CD4-positive, alpha-beta T cell treated with Interleukin-2 at 100 ng/mL for 4 hours (primary cell): ENCODE results near the gene GNL1.

ENCODE experiments used
- DNase-seq: peaks from one replicate; pipeline ENCODE4 v3.0.0-alpha.2; 2020; ENCODE audit warnings: low spot score

Gene GNL1

GRCh38 chr6:30556066-30556905, at the start of gene GNL1:
Gene GNL1 (minus strand): TSS chr6:30556489. CDS start chr6:30556203, 286 bp downstream.
- peak; percentile 98 for DNase-seq

GRCh38 chr6:30603961-30604360, 47.7 kb upstream of the GNL1 start:
- DNase-seq: no peak

DNA sequence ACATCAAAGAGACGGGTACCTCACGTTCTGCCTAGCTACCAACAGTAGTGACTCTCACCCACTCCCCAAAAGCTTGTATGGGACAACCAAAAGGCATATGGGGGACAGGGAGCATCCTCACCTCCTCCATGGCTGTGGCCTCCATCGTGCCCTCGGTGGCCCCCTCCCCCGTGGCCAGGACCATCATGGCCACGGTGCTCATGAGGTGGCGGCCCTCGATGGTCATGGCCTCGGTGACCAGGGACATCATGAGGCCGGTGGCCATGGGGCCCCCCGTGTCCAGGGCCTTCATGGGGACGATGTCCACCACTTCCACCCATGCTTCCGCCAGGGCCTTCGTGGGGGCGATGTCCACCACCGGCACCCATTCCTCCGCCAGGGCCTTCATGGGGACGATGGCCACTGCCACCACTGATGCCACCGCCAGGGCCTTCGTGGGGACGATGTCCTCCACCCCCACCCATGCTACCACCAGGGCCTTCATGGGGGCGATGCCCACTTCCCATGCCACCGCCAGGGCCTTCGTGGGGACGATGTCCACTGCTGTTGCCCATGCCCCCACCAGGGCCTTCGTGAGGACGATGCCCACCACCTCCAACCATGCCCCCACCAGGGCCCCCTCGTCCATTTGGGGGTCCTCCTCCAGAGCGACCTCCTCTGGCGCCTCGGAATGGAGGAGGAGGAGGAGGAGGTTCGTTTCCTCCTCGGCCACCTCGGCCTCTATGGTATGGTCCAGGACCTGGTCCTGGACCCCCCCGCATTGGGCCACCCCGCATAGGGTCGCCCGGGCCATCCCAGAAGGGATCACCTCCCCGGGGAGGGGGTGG, 45.7 kb upstream of the GNL1 start:
- DNase-seq: no peak

GRCh38 chr6:30601436-30601814, 45.1 kb upstream of the GNL1 start:
- DNase-seq: no peak

DNA sequence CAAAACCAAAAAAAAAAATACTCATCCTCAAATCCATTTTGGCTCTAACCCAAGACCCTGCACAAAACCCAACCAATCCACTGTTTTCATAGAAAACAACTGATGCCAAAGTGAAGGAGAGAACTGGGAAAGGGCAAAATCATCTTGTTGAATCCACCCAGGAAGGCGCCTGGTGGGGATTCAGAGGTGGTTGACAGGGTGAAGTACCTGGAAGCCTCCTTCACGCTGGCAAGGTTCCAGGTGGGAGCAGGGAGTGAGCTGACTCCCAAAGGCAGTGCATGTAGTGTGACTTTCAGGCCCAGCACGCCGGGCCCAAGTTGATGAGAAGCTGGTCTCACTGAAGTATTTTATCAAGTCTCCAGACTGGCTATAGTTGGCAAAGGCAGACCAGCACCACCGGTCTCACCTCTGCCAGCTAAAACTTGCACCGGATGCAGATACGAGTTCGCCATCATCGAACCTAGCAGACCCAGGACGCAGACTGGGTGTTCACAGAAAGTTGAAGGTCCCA, 44.2 kb upstream of the GNL1 start:
- DNase-seq: no peak

DNA sequence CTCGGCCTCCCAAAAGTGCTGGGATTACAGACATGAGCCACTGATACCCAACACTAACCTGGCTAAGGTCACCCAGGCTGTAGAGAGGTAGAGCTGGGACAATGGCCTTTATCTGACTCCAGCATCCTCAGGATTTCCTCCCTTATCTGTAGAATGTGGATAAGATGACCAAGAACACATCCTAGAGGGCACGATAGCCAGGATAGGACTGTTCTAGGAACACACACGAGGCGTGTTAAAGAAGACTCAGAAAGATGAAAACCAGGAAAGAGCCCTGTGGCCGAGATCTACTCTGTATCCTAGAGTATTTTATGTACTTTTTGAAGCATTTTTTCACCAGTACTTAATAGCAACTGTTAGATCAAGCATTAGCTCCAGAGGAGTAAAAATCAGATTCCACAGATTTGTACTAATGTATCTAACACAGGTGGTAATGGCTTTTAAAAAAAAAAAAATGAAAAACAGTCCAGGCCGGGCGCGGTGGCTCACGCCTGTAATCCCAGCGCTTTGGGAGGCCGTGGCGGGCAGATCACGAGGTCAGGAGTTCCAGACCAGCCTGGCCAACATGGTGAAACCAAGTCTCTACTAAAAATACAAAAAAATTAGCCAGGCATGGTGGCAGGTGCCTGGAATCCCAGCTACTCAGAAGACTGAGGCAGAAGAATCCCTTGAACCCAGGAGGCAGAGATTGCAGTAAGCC, 43.5 kb upstream of the GNL1 start:
- no peak for DNase-seq

GRCh38 chr6:30598912-30599624, 42.8 kb upstream of the GNL1 start:
- DNase-seq: no peak

DNA sequence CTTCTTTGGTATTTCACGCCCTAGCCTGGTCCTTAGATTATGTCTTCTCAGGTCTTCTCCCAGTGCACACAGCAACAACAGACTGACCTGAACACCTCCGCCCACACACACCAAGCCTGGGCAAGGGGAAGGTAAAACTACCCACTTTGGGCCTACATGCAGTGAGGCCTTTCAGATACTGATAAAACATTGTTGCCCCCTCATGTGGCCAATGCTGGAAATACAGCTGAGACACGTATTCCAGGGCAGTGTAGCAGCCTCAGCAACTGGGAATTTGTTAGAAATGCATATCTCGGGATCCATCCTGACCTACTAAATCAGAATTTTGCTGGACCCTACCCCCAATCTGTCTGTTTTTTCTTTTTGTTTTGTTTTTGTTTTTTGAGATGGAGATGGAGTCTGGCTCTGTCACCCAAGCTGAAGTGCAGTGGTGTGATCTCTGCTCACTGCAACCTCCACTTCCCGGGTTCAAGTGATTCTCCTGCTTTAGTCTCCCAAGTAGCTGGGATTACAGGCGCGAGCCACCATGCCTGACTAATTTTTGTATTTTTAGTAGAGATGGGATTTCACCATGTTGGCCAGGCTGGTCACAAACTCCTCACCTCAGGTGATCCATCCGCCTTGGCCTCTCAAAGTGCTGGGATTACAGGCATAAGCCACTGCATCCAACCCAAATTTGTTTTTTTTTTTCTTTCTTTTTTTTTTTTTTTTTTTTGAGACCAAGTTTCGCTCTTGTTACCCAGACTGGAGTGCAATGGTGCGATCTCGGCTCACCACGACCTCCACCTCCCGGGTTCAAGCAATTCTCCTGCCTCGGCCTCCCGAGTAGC, 41.2 kb upstream of the GNL1 start:
- DNase-seq: peak; percentile 85

- DNase-seq: no peak
Observed at GRCh38 chr6:30592287-30592686, 36.0 kb upstream of the GNL1 start.

GRCh38 chr6:30591008-30591407, 34.7 kb upstream of the GNL1 start:
- DNase-seq: no peak

DNA sequence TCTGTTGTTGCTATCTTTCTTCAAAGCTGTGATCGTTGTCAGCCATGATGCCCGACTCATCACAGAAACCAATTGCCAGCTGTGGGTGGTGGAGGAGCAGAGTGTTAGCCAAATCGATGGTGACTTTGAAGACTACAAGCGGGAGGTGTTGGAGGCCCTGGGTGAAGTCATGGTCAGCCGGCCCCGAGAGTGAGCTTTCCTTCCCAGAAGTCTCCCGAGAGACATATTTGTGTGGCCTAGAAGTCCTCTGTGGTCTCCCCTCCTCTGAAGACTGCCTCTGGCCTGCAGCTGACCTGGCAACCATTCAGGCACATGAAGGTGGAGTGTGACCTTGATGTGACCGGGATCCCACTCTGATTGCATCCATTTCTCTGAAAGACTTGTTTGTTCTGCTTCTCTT, 34.2 kb upstream of the GNL1 start:
- DNase-seq: no peak

DNA sequence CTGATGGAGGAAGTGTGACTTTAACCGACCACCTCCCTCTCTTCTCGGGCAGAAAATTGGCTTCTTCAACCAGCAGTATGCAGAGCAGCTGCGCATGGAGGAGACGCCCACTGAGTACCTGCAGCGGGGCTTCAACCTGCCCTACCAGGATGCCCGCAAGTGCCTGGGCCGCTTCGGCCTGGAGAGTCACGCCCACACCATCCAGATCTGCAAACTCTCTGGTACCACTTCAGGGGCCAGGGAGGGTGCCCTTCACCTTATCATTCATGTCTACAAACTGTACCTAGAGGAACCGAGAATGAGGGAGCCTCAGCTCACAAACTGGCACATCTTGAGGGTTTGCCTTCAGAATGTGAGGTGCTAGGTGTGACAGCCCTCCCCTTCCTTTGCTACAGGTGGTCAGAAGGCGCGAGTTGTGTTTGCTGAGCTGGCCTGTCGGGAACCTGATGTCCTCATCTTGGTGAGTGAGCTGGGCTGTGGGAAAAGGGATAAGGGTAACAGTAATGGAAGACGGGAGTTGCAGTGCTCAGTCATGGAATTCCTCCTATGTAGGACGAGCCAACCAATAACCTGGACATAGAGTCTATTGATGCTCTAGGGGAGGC, 33.6 kb upstream of the GNL1 start:
- no peak for DNase-seq

DNA sequence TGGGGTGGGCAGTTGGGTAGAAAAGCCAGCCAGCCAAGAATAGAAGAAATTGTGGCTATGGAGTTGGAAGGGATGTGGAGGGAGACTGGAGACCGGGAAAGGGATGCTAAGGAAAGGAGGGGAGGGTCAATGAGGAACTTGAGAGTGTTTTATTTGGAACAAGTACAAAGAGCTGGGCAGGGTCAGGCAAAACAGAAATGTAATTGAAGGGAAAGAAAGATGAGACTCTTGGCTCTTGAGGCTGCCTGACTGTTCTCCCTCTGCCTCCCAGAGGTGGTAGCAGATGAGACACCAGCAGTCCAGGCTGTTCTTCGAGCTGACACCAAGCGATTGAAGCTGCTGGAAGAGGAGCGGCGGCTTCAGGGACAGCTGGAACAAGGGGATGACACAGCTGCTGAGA, 27.6 kb upstream of the GNL1 start:
- no peak for DNase-seq

- no peak for DNase-seq
Observed at GRCh38 chr6:30578051-30578450, 21.8 kb upstream of the GNL1 start.

- no peak for DNase-seq
Observed at GRCh38 chr6:30573113-30573512, 16.8 kb upstream of the GNL1 start.

DNA sequence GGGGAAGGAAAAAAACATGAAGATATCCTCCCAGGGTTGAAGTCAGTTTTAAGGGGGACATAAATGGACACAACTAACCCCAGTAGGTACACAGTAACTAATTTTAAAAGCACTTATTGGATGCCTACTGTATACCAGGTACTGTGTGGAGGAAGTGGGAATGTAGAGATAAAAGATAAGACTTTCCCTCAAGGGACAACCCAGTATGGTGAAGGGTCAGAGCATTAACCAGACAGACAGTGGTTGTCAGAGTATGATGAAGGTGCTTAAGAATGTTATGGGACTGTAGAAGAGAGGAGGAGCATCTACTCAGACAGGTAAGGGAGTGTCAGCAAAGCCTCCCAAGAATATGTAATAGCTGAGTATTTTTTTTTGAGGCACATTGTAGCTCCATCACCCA, 15.9 kb upstream of the GNL1 start:
- DNase-seq: no peak

DNA sequence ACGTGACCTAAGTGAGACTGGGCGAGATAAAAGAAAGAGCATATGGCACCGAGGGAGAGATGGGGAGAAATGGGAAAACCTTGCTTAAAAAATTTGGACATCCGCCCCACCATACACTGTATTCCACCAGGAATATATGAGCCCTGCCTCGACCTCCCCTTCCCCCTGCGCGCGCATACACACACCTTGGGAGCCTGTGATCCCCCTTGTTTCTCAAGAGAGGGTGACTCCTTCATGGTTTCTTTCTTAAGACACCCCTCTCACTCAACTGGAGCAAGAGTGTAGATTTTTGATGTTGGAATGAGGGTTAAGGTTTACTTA, 15.4 kb upstream of the GNL1 start:
- no peak for DNase-seq

- DNase-seq: peak; percentile 99
Observed at GRCh38 chr6:30571075-30571761, 14.9 kb upstream of the GNL1 start, which contains the start of gene ABCF1. Gene ABCF1 (plus strand): TSS chr6:30571442. CDS start chr6:30571488, 46 bp downstream.

- no peak for DNase-seq
Observed at GRCh38 chr6:30570740-30571074, 14.4 kb upstream of the GNL1 start.

- DNase-seq: no peak
Observed at GRCh38 chr6:30570263-30570662, 14.0 kb upstream of the GNL1 start.
